Stimulated activated CD8-positive, alpha-beta memory T cell treated with anti-CD3 and anti-CD28 coated beads, Interleukin-4, amount 100 ng/mL, for 24 hours (primary cell): ENCODE measurements around the gene PDZD7.
"Not testable (repeated sequence)": the region's sequence is repeated elsewhere in the genome, so short reads cannot be mapped to it uniquely, and the experiment has no call there.

Experiments
- DNase-seq: peaks from one replicate; pipeline ENCODE4 v3.0.0-alpha.2; 2020; ENCODE audit warnings: low read depth

The PDZD7 gene

GRCh38 chr10:100982916-100983830 lies 47.8 kb downstream of the PDZD7 start:
- DNase-seq = no peak

GRCh38 chr10:100981178-100981772 lies 49.7 kb downstream of the PDZD7 start:
- DNase-seq = no peak

GRCh38 chr10:100980711-100981110 lies 50.2 kb downstream of the PDZD7 start:
- no peak for DNase-seq

- no peak for DNase-seq
Observed at GRCh38 chr10:100980311-100980710, 50.6 kb downstream of the PDZD7 start.

- DNase-seq = no peak
Observed at GRCh38 chr10:100979791-100980272, 51.1 kb downstream of the PDZD7 start.

GRCh38 chr10:100978901-100979195 lies 52.1 kb downstream of the PDZD7 start:
- no peak for DNase-seq

GRCh38 chr10:100978121-100978900 lies 52.6 kb downstream of the PDZD7 start:
- DNase-seq = no peak

GRCh38 chr10:100977436-100977835 lies 53.5 kb downstream of the PDZD7 start:
- no peak for DNase-seq

- DNase-seq = no peak
Observed at GRCh38 chr10:100976906-100977305, 54.0 kb downstream of the PDZD7 start.

GRCh38 chr10:100975397-100975796 lies 55.5 kb downstream of the PDZD7 start:
- not testable (repeated sequence) for DNase-seq

GRCh38 chr10:100972904-100973535 lies 57.9 kb downstream of the PDZD7 start:
- no peak for DNase-seq

- no peak for DNase-seq
Observed at GRCh38 chr10:100972115-100972903, 58.6 kb downstream of the PDZD7 start.

GRCh38 chr10:100970914-100971811 lies 59.8 kb downstream of the PDZD7 start:
- no peak for DNase-seq

- DNase-seq = peak; percentile 21
Observed at GRCh38 chr10:100970076-100970913, 60.6 kb downstream of the PDZD7 start.

GRCh38 chr10:100969187-100970075 lies 61.5 kb downstream of the PDZD7 start, which contains the start of gene SEMA4G:
Gene SEMA4G, plus strand, starts transcription at chr10:100969504. Its CDS starts 3,409 bp downstream, at chr10:100972913.
- DNase-seq = peak; percentile 22

- DNase-seq = no peak
Observed at GRCh38 chr10:100968863-100969186, 62.1 kb downstream of the PDZD7 start.

- DNase-seq = no peak
Observed at GRCh38 chr10:100968062-100968736, 62.7 kb downstream of the PDZD7 start.

- no peak for DNase-seq
Observed at GRCh38 chr10:100967332-100967731, 63.6 kb downstream of the PDZD7 start.
